ENCODE measurements around the gene C2orf78.

C2orf78 gene

DNA sequence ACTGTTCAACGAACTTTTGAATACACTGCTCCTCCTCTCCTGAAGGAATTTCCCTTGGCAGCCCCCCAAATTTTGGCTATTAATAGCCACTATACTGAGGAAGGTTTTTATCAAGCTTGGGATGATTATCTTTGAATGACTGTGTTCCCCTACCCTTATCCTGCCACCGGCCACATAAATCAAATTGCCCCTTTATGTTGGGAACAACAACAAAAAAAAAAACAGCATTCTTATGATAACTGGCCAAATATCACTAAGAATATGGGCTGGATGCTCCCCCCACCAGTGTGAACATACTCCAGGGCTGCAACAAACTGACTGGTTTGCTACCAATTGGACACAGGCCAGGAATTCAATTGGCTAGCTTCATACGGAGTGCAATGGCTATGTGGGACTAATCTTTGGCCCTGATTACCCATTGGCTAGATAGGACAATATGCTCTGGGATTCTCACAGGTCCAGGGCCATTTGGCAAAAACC is 24.7 kb upstream of the C2orf78 start:
- Histone ChIP-seq H3K4me3 (IDR thresholded peaks at IDR 0.05; ENCODE audit: insufficient read depth, low read depth, low read length) (no peak overlapping the region), H3K4me1 (ENCODE audit: low read depth, poor library complexity, severe bottlenecking) (no peaks in the 10 kb centered on the region), H3K79me2 (ENCODE audit: insufficient read depth, low read depth) (no peaks in the 10 kb centered on the region), H3K27me3 (ENCODE audit: insufficient read depth, low read depth) (no peaks in the 10 kb centered on the region), H3K27ac (no peak overlapping the region), H2AFZ (ENCODE audit: low read depth) (no peak overlapping the region), H3K9ac (no peak overlapping the region), H3K36me3 (ENCODE audit: insufficient read depth) (0 out of 2 replicates have a peak, but pooled peaks cover 3% of the 10 kb centered on the region), H3K4me2 (no peak overlapping the region), H4K20me1 (ENCODE audit: insufficient read depth) (no peaks in the 10 kb centered on the region)
- TF ChIP-seq, protein P1, sequence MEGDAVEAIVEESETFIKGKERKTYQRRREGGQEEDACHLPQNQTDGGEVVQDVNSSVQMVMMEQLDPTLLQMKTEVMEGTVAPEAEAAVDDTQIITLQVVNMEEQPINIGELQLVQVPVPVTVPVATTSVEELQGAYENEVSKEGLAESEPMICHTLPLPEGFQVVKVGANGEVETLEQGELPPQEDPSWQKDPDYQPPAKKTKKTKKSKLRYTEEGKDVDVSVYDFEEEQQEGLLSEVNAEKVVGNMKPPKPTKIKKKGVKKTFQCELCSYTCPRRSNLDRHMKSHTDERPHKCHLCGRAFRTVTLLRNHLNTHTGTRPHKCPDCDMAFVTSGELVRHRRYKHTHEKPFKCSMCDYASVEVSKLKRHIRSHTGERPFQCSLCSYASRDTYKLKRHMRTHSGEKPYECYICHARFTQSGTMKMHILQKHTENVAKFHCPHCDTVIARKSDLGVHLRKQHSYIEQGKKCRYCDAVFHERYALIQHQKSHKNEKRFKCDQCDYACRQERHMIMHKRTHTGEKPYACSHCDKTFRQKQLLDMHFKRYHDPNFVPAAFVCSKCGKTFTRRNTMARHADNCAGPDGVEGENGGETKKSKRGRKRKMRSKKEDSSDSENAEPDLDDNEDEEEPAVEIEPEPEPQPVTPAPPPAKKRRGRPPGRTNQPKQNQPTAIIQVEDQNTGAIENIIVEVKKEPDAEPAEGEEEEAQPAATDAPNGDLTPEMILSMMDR (conservative IDR thresholded peaks at IDR 0.05; ENCODE audit: low read depth, low read length), result no peak

DNA sequence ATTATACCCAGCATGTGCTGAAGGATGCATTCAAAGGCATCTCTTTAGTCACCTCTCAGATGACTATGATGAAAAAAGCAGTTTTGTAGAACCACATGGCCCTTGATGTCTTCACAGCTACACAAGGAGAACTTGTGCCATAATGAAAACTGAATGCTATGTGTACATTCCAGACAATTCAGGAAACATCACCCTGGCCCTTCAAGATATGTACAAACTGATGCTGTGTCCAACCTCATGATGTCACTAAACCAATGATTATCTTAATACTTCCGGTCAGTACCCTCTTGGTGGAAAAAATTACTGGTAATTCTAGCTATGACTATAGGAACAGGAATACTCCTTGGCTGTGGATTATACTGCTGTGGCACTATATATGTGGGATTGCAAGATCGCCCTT is 24.1 kb upstream of the C2orf78 start:
- no peak overlapping the region for H3K4me2 ChIP-seq
- 0 out of 2 replicates have a peak, but pooled peaks cover 3% of the 10 kb centered on the region for H3K36me3 ChIP-seq (ENCODE audit: insufficient read depth)
- H3K4me1 ChIP-seq (ENCODE audit: low read depth, poor library complexity, severe bottlenecking), result no peaks in the 10 kb centered on the region
- no peaks in the 10 kb centered on the region for H4K20me1 ChIP-seq (ENCODE audit: insufficient read depth)
- H2AFZ ChIP-seq (ENCODE audit: low read depth), result no peak overlapping the region
- no peak overlapping the region for H3K4me3 ChIP-seq (IDR thresholded peaks at IDR 0.05; ENCODE audit: insufficient read depth, low read depth, low read length)
- TF ChIP-seq, protein P1 (conservative IDR thresholded peaks at IDR 0.05; ENCODE audit: low read depth, low read length), result no peak
- H3K9ac ChIP-seq, result no peak overlapping the region
- no peaks in the 10 kb centered on the region for H3K79me2 ChIP-seq (ENCODE audit: insufficient read depth, low read depth)
- H3K27ac ChIP-seq, result no peak overlapping the region
- no peaks in the 10 kb centered on the region for H3K27me3 ChIP-seq (ENCODE audit: insufficient read depth, low read depth)

DNA sequence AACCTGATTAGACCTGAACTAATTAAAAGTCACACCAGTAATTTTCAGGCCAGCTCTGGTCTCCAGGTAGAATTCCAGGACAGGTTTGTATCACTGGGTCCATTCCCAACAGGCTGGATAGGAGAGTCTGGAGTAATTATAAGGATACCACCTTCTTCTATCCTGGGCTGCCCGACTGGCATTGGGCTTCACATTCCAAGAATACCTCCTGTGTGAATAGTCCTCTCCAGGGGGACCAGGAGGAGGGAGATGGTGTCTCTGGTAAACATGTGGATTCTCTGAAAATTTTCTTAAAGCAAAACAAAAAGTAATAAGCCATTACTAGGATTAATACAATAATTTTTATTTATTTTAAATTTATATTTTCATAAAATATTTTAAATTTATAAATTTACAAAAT is 21.4 kb upstream of the C2orf78 start:
- Histone ChIP-seq H3K79me2 (ENCODE audit: insufficient read depth, low read depth) (no peaks in the 10 kb centered on the region), H3K27me3 (ENCODE audit: insufficient read depth, low read depth) (no peaks in the 10 kb centered on the region), H3K36me3 (ENCODE audit: insufficient read depth) (peaks cover 16% of the 10 kb centered on the region; the same call in 1 of the 2 replicates), H3K4me1 (ENCODE audit: low read depth, poor library complexity, severe bottlenecking) (no peaks in the 10 kb centered on the region), H2AFZ (ENCODE audit: low read depth) (no peak overlapping the region), H3K27ac (no peak overlapping the region), H3K4me3 (IDR thresholded peaks at IDR 0.05; ENCODE audit: insufficient read depth, low read depth, low read length) (no peak overlapping the region), H4K20me1 (ENCODE audit: insufficient read depth) (no peaks in the 10 kb centered on the region), H3K9ac (no peak overlapping the region), H3K4me2 (no peak overlapping the region)
- TF ChIP-seq, protein P1 (conservative IDR thresholded peaks at IDR 0.05; ENCODE audit: low read depth, low read length), result no peak

DNA sequence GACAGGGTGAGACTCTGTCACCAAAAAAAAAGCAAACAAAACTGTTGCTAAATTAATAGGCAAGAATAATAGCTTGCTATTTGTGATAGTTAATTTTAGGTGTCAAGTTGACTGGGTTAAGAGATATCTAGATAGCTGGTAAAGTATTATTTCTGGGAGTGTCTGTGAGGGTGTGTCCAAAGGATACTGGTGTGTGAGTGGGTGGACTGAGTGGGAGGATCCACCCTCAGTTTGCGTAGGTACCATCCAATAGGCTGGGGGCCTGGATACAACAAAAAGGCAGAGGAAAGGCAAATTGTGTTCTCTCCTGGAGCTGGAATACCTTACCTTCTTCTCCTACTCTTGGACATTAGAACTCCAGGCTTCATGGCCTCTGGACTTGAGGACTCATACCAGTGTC is 19.0 kb upstream of the C2orf78 start:
- H3K4me3 ChIP-seq (IDR thresholded peaks at IDR 0.05; ENCODE audit: insufficient read depth, low read depth, low read length), result no peak overlapping the region
- no peaks in the 10 kb centered on the region for H3K79me2 ChIP-seq (ENCODE audit: insufficient read depth, low read depth)
- no peaks in the 10 kb centered on the region for H4K20me1 ChIP-seq (ENCODE audit: insufficient read depth)
- H3K36me3 ChIP-seq (ENCODE audit: insufficient read depth), result peaks cover 13% of the 10 kb centered on the region; the same call in 1 of the 2 replicates
- H3K27me3 ChIP-seq (ENCODE audit: insufficient read depth, low read depth), result no peaks in the 10 kb centered on the region
- no peak overlapping the region for H3K9ac ChIP-seq
- no peak overlapping the region for H2AFZ ChIP-seq (ENCODE audit: low read depth)
- TF ChIP-seq, protein P1 (conservative IDR thresholded peaks at IDR 0.05; ENCODE audit: low read depth, low read length), result no peak
- H3K27ac ChIP-seq, result no peak overlapping the region
- no peaks in the 10 kb centered on the region for H3K4me1 ChIP-seq (ENCODE audit: low read depth, poor library complexity, severe bottlenecking)
- H3K4me2 ChIP-seq, result no peak overlapping the region

Measured in KMS-11 (cell line).